ENCODE data around the gene NTN5.

The NTN5 gene

DNA sequence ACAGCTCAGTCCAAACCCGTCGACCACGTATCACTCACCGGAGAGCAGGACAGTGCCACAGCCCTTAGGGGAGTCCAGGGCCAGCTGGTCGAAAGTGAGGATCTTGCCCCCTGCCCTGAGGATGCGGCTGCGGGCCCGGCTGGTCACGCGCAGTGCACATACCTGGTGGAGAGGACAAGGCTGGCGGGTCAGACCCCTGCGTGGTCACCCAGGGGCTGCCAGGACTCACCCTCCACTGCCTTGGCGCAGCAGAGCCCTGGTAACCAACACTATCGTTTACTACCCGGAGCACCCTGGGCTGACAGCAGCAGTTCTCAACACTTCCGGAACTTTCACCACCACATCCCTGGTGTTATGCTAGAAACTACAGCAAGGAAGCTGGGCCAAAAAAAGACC is 56.8 kb downstream of the NTN5 start:
- in situ Hi-C loops (cut with HindIII; ENCODE audit: low sequenced_read_pairs) = no loop called here
- TF ChIP-seq CTCF (IDR thresholded peaks at IDR 0.05; ENCODE audit: low read depth, low read length, missing control alignments) = no peak
- no peak overlapping the region for H3K4me3 ChIP-seq (ENCODE audit: low read depth, low read length)
- no peak for DNase-seq (ENCODE audit: low read depth)

GRCh38 chr19:48615231-48616040 is 57.4 kb downstream of the NTN5 start:
- in situ Hi-C loops (cut with HindIII; ENCODE audit: low sequenced_read_pairs) = no loop called here
- no peak for TF ChIP-seq CTCF (IDR thresholded peaks at IDR 0.05; ENCODE audit: low read depth, low read length, missing control alignments)
- no peak overlapping the region for H3K4me3 ChIP-seq (ENCODE audit: low read depth, low read length)
- DNase-seq (ENCODE audit: low read depth) = no peak

DNA sequence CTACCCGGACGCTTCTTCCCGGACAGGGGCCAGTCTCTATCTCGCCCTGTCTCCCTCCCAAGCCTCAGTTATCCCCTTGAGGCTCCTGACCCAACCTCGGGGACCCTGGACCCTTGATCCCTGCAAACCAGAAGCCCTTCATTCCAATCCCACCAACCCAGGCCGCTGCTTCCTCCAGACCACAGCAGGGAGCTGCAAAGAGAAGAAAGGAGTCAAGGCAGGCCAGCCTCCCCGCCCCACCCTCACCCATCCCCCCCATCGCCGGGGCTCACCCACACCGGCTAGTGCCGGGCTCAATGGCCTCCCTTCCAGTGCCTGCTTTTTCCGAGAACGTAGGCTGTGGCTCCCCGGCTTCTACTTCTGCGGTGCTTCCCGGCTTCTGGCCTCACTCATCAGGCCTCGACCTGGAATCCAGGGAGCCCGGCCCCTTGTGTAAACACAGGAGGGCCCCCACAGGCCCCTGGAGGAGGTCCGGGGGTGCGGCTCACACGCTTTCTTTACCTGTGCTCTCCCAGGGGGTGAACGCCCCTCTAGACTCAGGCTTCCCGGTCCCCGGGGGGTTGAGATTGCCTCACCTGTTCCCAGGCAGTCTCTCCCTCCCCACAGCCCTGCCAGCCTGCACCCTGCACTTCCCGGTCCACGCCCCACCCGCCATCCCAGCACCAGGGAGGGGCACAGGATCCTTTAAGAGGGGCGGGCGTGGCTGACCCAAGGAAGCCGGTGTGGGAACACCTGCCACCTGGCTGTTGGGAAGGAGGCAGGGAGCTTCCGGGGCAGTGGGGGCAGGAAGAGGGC is 58.2 kb downstream of the NTN5 start, which contains the start of gene FAM83E:
TSS of gene FAM83E (minus strand) at position 641 of the 795 bp plus-strand sequence. CDS start 1,704 bp downstream, outside the sequence.
- H3K4me3 ChIP-seq (ENCODE audit: low read depth, low read length) = no peak within 1 kb of the TSS
- no peak for TF ChIP-seq CTCF (IDR thresholded peaks at IDR 0.05; ENCODE audit: low read depth, low read length, missing control alignments)
- no peak for DNase-seq (ENCODE audit: low read depth)
- in situ Hi-C loops (cut with HindIII; ENCODE audit: low sequenced_read_pairs) = no loop called here

DNA sequence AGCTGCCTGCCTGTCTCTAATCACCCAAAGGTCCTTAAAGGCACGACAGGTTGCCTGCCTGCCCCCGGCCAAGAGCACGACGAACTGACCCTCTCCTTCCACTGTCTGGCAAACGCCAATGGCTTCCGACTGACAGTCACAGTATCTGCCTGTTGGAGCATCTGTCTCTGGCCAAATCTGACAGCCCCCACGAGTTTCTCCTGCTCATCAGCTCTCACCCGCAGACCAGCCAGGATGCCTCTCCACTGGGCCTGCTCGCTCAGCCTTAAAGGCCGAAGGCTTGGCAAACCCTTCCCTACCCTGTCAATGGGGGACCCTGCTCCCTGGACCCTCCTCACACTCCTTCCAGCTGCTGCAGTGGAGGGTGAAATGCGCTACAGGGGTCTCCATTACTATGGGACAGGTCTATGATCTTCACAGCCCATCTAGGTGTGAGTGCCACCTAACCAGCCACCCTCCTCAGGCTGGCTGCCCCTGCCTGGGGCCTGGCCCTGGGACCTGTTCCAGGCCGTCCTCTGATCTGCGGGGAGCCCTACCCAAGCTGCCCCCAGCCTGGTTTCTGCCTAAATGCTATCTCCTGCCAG is 58.9 kb downstream of the NTN5 start:
- DNase-seq (ENCODE audit: low read depth) = no peak
- no peak overlapping the region for H3K4me3 ChIP-seq (ENCODE audit: low read depth, low read length)
- in situ Hi-C loops (cut with HindIII; ENCODE audit: low sequenced_read_pairs) = no loop called here
- TF ChIP-seq CTCF (IDR thresholded peaks at IDR 0.05; ENCODE audit: low read depth, low read length, missing control alignments) = no peak

GRCh38 chr19:48613024-48613851 is 59.6 kb downstream of the NTN5 start:
- in situ Hi-C loops (cut with HindIII; ENCODE audit: low sequenced_read_pairs) = no loop called here
- TF ChIP-seq CTCF (IDR thresholded peaks at IDR 0.05; ENCODE audit: low read depth, low read length, missing control alignments) = no peak
- DNase-seq (ENCODE audit: low read depth) = no peak
- H3K4me3 ChIP-seq (ENCODE audit: low read depth, low read length) = no peak overlapping the region

GRCh38 chr19:48611872-48612271 is 60.9 kb downstream of the NTN5 start:
- no peak overlapping the region for H3K4me3 ChIP-seq (ENCODE audit: low read depth, low read length)
- no peak for TF ChIP-seq CTCF (IDR thresholded peaks at IDR 0.05; ENCODE audit: low read depth, low read length, missing control alignments)
- DNase-seq (ENCODE audit: low read depth) = no peak
- in situ Hi-C loops (cut with HindIII; ENCODE audit: low sequenced_read_pairs) = no loop called here

Measured in astrocyte of the cerebellum (primary cell).